HepG2 (cell line): ENCODE data around the gene CIITA. TPM values are rescaled to one million over a fixed set of nuclear protein-coding genes. Genes with fewer than 3 reads are reported as not detected.

Experiments
- ASH2L ChIP-seq: fragments of 300-600, 200-600 bp; sonication (generic); IDR thresholded peaks from 2 replicates; pipeline ENCODE4 v1.7.0; 2017; ENCODE audit warnings: low read depth, mild to moderate bottlenecking, moderate library complexity, mixed read lengths, low read length; ENCODE audit not compliant: insufficient read length
- BORCS8-MEF2B ChIP-seq: sonication (generic); formaldehyde crosslinking; IDR thresholded peaks from 2 replicates; pipeline ENCODE4 v1.8.0; 2022; ENCODE audit warnings: mild to moderate bottlenecking, missing genetic modification reagents
- KMT2B ChIP-seq: IDR thresholded peaks from 2 replicates; pipeline ENCODE4 v1.6.1; 2016; ENCODE audit warnings: missing genetic modification reagents, missing compliant biosample characterization
- NFRKB ChIP-seq: fragments of 450-650 bp; IDR thresholded peaks from 2 replicates; pipeline ENCODE4 v1.6.1; 2017
- PAWR ChIP-seq: sonication (generic); formaldehyde crosslinking; IDR thresholded peaks from 2 replicates; pipeline ENCODE4 v1.4.0; 2020; ENCODE audit warnings: missing genetic modification reagents, mild to moderate bottlenecking, borderline replicate concordance
- PHB2 ChIP-seq: fragments of 450-650 bp; IDR thresholded peaks from 2 replicates; pipeline ENCODE4 v1.6.1; 2018; ENCODE audit not compliant: partially characterized antibody
- PHF5A ChIP-seq: IDR thresholded peaks from one replicate; pipeline ENCODE4 v1.6.1; 2018; ENCODE audit warnings: low read depth, missing genetic modification reagents; ENCODE audit not compliant: unreplicated experiment
- TOE1 ChIP-seq: sonication (generic); formaldehyde crosslinking; IDR thresholded peaks from 2 replicates; pipeline ENCODE4 v1.4.0; 2020; ENCODE audit warnings: mild to moderate bottlenecking, missing genetic modification reagents
- TP53 ChIP-seq: sonication (generic); formaldehyde crosslinking; conservative IDR thresholded peaks from 2 replicates; pipeline ENCODE4 v1.4.0; 2020; ENCODE audit warnings: missing genetic modification reagents
- ZBTB42 ChIP-seq: sonication (generic); formaldehyde crosslinking; IDR thresholded peaks from 2 replicates; pipeline ENCODE4 v1.5.0; 2020; ENCODE audit warnings: mild to moderate bottlenecking, missing genetic modification reagents
- ZC3H13 ChIP-seq: sonication (generic); formaldehyde crosslinking; IDR thresholded peaks from 2 replicates; pipeline ENCODE4 v1.8.1; 2023; ENCODE audit warnings: mild to moderate bottlenecking, missing genetic modification reagents, moderate library complexity
- ZFP1 ChIP-seq: IDR thresholded peaks from 2 replicates; pipeline ENCODE4 v1.6.1; 2016
- ZMYM2 ChIP-seq: sonication (generic); formaldehyde crosslinking; IDR thresholded peaks from 2 replicates; pipeline ENCODE4 v1.8.0; 2022; ENCODE audit warnings: mild to moderate bottlenecking, missing genetic modification reagents
- ZNF256 ChIP-seq: sonication (generic); formaldehyde crosslinking; conservative IDR thresholded peaks from 2 replicates; pipeline ENCODE4 v1.4.0; 2020; ENCODE audit warnings: missing genetic modification reagents
- ZNF530 ChIP-seq: sonication (generic); formaldehyde crosslinking; IDR thresholded peaks from 2 replicates; pipeline ENCODE4 v1.5.0; 2020; ENCODE audit warnings: low read depth, mild to moderate bottlenecking, missing genetic modification reagents
- ZNF709 ChIP-seq: sonication (generic); formaldehyde crosslinking; IDR thresholded peaks from 2 replicates; pipeline ENCODE4 v1.5.0; 2020; ENCODE audit warnings: mild to moderate bottlenecking, missing genetic modification reagents
- ZNF724P ChIP-seq: sonication (generic); formaldehyde crosslinking; IDR thresholded peaks from 2 replicates; pipeline ENCODE4 v1.8.0; 2022; ENCODE audit warnings: missing genetic modification reagents, borderline replicate concordance
- ZNF792 ChIP-seq: IDR thresholded peaks from 2 replicates; pipeline ENCODE4 v1.6.1; 2016
- polyA plus RNA-seq, 8 experiments: library from polyadenylated mRNA; depleted of rRNA in 3 of 8; stranded (reverse) in 7 of 8; unstranded in 1 of 8; fragments of >200 nt; fragmentation: Illumina TruSeq in 4 of 8; extraction: Trizol in 4 of 8; gene quantifications; 2 replicates each; pipeline versions ENCODE4 v1.2.1 to v1.2.3, GENCODE V29; 2011 to 2016; ENCODE audit warnings: low read depth in 4 of 8, missing spikeins in 1 of 8, mixed read lengths in 1 of 8; ENCODE audit not compliant: insufficient read depth in 1 of 8
- total RNA-seq, 5 experiments: library from RNA; depleted of rRNA; stranded (reverse); fragments of >200 nt; fragmentation: Illumina TruSeq; extraction: Trizol; gene quantifications; 2 replicates each; pipeline ENCODE4 v1.2.3, GENCODE V29; 2016; ENCODE audit warnings: low read depth in 1 of 5
- TF ChIP-seq, protein P1 (sequence below): sonication (generic); formaldehyde crosslinking; IDR thresholded peaks from 2 replicates; pipeline ENCODE4 v1.8.1; 2023; ENCODE audit warnings: missing genetic modification reagents, mild to moderate bottlenecking, borderline replicate concordance
- TF ChIP-seq, protein P2 (sequence below): sonication (generic); formaldehyde crosslinking; conservative IDR thresholded peaks from 2 replicates; pipeline ENCODE4 v1.4.0; 2020; ENCODE audit warnings: missing genetic modification reagents
- TF ChIP-seq, protein P3 (sequence below): IDR thresholded peaks from 2 replicates; pipeline ENCODE4 v1.6.1; 2016; ENCODE audit warnings: missing biosample characterization, missing genetic modification reagents, low read depth
- TF ChIP-seq, protein P4 (sequence below): IDR thresholded peaks from 2 replicates; pipeline ENCODE4 v1.6.1; 2016; ENCODE audit warnings: control low read depth
- TF ChIP-seq, protein P5 (sequence below): sonication (generic); formaldehyde crosslinking; IDR thresholded peaks from 2 replicates; pipeline ENCODE4 v1.5.0; 2020; ENCODE audit warnings: mild to moderate bottlenecking, missing genetic modification reagents, borderline replicate concordance
- TF ChIP-seq, protein P6 (sequence below): sonication (generic); formaldehyde crosslinking; IDR thresholded peaks from 2 replicates; pipeline ENCODE4 v1.4.0; 2020; ENCODE audit warnings: mild to moderate bottlenecking, missing genetic modification reagents

CIITA gene
- total and polyA plus RNA-seq, 2 of the 13 experiments (the other 11 are each of a cell fraction or from before 2014, with no cell fraction given): 0.08 to 0.09 TPM

DNA sequence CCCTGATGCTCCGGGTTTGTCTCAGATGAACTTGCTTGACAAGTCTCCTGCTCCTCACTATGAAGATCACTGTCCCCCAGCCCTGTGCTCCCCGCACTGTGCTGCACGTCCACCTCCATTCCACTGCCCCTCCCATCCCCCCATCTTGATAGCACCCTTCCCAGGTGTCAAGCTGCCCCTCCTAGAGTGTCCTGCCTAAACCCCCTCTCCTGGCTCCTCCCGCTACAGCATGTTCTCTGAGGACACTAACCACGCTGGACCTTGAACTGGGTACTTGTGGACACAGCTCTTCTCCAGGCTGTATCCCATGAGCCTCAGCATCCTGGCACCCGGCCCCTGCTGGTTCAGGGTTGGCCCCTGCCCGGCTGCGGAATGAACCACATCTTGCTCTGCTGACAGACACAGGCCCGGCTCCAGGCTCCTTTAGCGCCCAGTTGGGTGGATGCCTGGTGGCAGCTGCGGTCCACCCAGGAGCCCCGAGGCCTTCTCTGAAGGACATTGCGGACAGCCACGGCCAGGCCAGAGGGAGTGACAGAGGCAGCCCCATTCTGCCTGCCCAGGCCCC is 46.7 kb downstream of the CIITA start (continued):
- TF ChIP-seq TOE1 (CRISPR knock-in tag) (no peak), PHB2 (no peak), PAWR (CRISPR knock-in tag) (no peak; the same call in 1 of the 2 replicates), ZBTB42 (CRISPR knock-in tag) (no peak; the same call in 1 of the 2 replicates), TP53 (no peak), ZNF792 (CRISPR knock-in tag) (no peak), ZC3H13 (peak; percentile 79), ZNF724P (CRISPR knock-in tag) (peak; percentile 25; the same call in 1 of the 2 replicates), NFRKB (no peak), ASH2L (peak; percentile 65), ZFP1 (CRISPR knock-in tag) (no peak), BORCS8-MEF2B (peak; percentile 67), ZNF709 (CRISPR knock-in tag) (no peak), ZNF256 (CRISPR knock-in tag) (no peak), ZMYM2 (CRISPR knock-in tag) (no peak), ZNF530 (no peak), KMT2B (CRISPR knock-in tag) (no peak), PHF5A (CRISPR knock-in tag) (peak; percentile 28)
- TF ChIP-seq, protein P1, sequence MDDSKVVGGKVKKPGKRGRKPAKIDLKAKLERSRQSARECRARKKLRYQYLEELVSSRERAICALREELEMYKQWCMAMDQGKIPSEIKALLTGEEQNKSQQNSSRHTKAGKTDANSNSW (CRISPR knock-in tag): no peak
- TF ChIP-seq, protein P2, sequence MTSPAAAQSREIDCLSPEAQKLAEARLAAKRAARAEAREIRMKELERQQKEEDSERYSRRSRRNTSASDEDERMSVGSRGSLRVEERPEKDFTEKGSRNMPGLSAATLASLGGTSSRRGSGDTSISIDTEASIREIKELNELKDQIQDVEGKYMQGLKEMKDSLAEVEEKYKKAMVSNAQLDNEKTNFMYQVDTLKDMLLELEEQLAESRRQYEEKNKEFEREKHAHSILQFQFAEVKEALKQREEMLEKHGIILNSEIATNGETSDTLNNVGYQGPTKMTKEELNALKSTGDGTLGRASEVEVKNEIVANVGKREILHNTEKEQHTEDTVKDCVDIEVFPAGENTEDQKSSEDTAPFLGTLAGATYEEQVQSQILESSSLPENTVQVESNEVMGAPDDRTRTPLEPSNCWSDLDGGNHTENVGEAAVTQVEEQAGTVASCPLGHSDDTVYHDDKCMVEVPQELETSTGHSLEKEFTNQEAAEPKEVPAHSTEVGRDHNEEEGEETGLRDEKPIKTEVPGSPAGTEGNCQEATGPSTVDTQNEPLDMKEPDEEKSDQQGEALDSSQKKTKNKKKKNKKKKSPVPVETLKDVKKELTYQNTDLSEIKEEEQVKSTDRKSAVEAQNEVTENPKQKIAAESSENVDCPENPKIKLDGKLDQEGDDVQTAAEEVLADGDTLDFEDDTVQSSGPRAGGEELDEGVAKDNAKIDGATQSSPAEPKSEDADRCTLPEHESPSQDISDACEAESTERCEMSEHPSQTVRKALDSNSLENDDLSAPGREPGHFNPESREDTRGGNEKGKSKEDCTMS: no peak
- TF ChIP-seq, protein P3, sequence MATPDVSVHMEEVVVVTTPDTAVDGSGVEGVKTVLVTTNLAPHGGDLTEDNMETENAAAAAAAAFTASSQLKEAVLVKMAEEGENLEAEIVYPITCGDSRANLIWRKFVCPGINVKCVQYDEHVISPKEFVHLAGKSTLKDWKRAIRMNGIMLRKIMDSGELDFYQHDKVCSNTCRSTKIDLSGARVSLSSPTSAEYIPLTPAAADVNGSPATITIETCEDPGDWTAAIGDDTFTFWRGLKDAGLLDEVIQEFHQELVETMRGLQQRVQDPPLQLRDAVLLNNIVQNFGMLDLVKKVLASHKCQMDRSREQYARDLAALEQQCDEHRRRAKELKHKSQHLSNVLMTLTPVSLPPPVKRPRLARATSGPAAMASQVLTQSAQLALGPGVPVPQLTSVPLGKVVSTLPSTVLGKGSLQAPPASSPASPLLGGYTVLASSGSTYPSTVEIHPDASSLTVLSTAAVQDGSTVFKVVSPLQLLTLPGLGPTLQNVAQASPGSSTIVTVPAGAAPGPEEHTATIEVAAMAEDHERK (CRISPR knock-in tag): no peak
- TF ChIP-seq, protein P4, sequence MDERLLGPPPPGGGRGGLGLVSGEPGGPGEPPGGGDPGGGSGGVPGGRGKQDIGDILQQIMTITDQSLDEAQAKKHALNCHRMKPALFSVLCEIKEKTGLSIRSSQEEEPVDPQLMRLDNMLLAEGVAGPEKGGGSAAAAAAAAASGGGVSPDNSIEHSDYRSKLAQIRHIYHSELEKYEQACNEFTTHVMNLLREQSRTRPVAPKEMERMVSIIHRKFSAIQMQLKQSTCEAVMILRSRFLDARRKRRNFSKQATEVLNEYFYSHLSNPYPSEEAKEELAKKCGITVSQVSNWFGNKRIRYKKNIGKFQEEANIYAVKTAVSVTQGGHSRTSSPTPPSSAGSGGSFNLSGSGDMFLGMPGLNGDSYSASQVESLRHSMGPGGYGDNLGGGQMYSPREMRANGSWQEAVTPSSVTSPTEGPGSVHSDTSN (CRISPR knock-in tag): no peak
- TF ChIP-seq, protein P5, sequence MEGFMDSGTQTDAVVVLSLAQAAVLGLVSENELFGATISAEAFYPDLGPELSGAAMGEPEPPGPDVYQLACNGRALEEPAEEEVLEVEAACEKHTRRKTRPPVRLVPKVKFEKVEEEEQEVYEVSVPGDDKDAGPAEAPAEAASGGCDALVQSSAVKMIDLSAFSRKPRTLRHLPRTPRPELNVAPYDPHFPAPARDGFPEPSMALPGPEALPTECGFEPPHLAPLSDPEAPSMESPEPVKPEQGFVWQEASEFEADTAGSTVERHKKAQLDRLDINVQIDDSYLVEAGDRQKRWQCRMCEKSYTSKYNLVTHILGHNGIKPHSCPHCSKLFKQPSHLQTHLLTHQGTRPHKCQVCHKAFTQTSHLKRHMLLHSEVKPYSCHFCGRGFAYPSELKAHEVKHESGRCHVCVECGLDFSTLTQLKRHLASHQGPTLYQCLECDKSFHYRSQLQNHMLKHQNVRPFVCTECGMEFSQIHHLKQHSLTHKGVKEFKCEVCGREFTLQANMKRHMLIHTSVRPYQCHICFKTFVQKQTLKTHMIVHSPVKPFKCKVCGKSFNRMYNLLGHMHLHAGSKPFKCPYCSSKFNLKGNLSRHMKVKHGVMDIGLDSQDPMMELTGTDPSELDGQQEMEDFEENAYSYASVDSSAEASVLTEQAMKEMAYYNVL (CRISPR knock-in tag): peak; percentile 60; the same call in 1 of the 2 replicates
- TF ChIP-seq, protein P6, sequence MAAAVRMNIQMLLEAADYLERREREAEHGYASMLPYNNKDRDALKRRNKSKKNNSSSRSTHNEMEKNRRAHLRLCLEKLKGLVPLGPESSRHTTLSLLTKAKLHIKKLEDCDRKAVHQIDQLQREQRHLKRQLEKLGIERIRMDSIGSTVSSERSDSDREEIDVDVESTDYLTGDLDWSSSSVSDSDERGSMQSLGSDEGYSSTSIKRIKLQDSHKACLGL: 0 out of 2 replicates have a peak, but pooled peaks have one; percentile 12
